GM12873 (cell line): ENCODE data around the gene CARD19.

Experiments used
- TF ChIP-seq, protein P1 (sequence below): IDR thresholded peaks from 2 replicates; pipeline ENCODE4 v1.5.1; 2012; ENCODE audit warnings: low read depth, mild to moderate bottlenecking, moderate library complexity, low read length, control low read depth; ENCODE audit not compliant: insufficient read depth; ENCODE audit errors: missing control alignments

The CARD19 gene, protein sequence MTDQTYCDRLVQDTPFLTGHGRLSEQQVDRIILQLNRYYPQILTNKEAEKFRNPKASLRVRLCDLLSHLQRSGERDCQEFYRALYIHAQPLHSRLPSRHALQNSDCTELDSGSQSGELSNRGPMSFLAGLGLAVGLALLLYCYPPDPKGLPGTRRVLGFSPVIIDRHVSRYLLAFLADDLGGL

DNA sequence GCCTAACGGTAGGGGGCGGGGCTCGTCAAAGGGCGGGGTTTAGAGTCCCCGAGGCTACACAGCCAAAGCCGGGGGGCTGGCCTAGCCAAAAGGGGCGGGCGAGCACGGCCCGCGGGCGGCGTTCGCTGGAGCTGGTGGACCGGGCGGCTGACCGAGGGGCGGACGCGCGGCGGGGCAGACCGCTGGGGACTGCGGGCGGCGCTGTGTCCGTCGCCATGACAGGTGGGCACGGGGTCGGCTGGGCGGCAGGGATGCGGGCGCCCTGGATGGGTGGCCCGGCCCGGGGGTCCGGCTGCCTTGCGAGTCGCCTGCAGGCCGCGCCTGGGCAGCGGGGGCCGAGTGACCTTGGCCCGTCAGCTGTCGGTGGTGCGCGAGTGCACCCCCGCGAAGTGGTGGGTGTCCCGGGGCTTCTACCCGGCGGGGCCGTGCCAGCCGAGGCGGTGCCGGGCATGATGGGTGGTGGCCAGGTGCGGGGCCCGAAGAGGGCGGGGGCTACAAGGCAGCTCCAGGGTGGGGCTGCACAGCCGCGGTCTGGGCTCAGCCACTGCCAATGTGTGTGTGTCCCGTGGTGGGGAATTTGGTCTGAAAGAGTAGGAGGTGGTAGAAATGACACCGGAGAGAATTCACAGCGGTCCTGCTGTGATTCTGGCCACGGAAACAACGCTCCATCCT is at the start of gene CARD19:
TSS of gene CARD19 (plus strand) at position 87 of the 672 bp plus-strand sequence. CDS start at position 216, 129 bp downstream.
- TF ChIP-seq, protein P1, sequence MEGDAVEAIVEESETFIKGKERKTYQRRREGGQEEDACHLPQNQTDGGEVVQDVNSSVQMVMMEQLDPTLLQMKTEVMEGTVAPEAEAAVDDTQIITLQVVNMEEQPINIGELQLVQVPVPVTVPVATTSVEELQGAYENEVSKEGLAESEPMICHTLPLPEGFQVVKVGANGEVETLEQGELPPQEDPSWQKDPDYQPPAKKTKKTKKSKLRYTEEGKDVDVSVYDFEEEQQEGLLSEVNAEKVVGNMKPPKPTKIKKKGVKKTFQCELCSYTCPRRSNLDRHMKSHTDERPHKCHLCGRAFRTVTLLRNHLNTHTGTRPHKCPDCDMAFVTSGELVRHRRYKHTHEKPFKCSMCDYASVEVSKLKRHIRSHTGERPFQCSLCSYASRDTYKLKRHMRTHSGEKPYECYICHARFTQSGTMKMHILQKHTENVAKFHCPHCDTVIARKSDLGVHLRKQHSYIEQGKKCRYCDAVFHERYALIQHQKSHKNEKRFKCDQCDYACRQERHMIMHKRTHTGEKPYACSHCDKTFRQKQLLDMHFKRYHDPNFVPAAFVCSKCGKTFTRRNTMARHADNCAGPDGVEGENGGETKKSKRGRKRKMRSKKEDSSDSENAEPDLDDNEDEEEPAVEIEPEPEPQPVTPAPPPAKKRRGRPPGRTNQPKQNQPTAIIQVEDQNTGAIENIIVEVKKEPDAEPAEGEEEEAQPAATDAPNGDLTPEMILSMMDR, result no peak

DNA sequence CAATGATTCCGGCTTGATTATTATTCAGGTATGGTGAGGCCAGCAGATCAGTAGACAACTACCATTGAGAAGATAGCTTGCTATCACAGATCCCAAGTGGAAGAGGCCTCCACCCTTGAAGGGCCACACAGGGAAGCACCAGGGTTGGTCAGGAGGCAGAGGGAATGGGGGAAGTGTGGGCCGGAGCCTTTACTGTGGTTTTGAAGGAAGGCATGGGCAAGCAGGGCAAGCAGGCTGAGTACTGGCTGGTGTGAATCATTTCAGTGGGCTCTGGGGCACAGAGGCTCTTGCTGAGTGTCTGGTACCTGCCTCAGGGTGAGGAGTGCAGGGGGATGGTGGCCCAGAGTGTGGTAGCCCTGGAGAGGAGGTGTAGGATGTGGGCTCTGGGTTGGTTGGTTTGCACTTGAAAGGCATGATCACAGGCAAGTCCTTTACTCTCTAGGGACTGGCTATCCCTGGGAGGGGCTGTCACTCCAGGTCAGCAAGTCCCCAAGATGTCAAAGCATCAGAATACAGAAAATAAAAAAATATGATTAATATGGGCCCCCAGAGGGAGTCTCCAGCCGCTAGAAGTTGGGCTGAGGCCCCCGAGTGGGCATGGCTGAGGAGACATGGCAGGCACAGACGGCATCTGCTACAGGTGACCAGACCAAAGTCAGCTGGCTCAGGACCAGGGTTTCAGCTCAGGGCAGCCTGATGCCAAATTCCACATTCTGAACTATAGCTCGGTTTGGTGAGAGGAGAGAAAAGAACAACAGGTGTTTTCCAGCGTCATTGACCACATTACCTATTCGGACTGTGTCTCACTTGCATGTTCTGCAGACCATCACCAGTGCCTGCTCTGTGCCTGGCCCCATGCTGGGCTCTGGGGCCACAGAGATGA is 47.2 kb upstream of the CARD19 start:
- TF ChIP-seq, protein P1, result no peak

DNA sequence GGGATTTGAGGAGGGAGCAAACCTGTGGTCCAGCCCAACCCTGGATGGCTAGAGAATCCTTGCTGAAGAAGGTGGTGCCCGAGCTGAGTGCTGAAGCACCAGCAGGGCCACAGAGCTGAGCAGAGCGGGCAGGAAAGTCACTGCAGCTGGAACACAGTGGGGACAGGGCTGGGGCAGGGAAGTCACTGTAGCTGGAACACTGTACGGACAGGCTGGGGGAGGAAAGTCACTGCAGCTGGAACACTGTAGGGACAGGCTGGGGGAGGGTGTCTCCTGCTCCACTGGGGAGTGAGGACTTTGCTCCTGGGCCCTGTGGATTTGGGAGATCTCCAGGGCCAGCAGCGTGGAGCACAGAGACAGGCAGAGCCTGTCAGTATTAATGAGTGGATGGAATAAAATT is 46.5 kb upstream of the CARD19 start:
- TF ChIP-seq, protein P1, result no peak

DNA sequence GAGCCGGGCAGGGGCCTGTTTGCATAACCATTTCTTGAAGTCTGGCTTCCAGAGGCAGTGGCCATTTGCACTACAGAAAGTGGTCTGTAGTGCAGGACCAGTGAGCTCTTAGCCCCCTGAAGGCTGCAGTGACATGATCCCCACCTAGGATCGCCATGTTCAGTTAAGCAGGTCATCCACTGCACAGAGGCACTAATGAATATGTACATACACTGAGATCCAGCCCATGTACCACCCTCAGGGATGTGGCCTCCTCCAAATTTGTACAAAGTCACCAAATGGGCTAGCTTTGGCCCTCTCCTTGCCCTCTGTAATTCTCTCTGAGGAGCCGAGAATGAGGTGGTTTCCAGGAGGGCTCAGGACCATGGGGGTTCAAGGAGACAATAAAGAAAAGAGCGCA is 45.8 kb upstream of the CARD19 start:
- TF ChIP-seq, protein P1, result no peak

DNA sequence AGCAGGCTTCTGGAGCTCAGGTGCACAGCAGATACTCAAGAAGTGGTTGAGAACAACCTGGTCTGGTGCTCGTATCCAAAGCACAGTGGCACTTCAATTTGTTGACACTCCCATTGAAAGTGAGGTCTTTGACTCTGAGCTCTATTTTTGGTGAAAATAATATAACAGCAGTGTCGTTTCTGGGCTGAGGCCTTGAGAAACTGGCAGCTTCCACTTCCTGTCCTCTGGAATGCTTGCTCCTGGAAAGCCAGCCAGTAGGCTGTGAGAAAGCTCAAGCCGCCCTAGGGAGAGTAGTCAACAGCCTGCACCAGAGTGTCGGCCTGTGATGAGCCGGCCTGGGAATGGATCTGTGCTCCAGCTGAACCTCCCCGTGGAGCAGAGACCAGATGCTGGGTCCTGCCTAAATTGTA is 44.3 kb upstream of the CARD19 start:
- TF ChIP-seq, protein P1, result no peak

- TF ChIP-seq, protein P1, result peak; percentile 27
These were observed 43.1 kb upstream of the CARD19 start for GRCh38 chr9:93052791-93053540.
